Measurements from ENCODE around the gene PHAX.
"Not testable (repeated sequence)": the region's sequence is repeated elsewhere in the genome, so short reads cannot be mapped to it uniquely, and the experiment has no call there.

The PHAX gene

DNA sequence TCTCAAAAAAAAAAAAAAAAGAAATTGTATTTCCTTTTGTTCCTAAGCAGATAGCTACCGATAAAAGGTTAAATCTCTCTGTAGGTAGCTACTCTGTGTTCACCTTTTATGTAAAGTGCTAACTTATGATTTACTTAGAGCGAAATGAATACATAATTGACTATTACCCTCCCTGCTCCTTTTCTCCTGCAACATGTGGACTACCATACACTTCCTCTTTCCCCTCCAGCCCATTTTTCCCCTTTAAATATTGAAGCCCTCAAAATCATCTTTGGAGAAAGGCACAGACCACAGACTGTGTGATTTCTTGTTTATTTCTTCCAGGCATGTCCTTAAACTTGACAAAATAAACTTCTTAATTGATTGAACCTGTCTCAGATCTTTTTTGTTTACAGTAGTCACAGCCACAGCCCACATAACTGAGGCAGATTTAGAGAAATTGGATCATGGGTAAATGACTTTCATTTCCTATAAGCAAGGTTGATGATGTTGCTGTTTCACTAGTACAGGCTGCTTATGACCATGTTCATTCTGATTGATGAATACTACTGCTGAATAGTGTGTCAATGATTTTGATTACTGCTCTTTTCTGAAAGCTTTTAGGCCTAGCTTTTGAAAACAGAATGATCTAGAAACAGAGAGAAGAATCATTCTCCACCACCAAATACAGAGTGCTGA, 59.2 kb downstream of the PHAX start:
- no peak for DNase-seq

DNA sequence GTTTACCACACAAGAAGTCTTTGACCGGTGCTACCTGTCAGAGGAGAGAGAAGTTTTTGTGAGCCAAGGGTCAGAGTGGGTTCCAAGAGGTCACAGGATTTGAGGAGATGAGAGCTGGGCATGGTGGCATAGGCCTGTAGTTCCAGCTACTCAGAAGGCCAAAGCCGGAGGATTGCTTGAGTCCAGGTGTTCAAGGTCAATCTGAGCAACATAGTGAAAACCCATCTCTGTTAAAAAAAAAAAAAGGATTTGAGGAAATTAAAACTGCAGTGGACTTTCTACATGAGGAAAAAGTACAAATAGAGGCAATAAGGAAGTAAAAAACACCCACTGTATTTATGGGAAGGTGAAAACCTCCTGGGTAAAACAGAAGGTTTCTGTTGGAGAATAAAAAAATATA, 63.8 kb downstream of the PHAX start:
- no peak for DNase-seq

DNA sequence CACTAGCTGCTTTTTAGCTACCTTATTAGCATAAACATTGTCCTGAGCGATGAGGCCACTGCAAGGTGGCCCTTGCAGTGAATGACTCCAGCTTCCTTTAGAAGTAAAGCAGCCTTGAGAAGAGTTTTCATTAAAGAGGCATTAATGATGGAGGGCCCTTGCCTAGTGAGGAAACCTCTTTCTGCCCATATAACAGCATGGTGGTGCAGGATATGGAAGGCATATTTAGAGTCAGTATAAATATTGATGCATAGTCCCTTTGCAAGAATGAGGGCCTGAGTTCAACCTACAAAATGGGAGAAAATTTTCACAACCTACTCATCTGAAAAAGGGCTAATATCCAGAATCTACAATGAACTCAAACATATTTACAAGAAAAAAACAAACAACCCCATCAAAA, 69.4 kb downstream of the PHAX start:
- not testable (repeated sequence) for DNase-seq

DNA sequence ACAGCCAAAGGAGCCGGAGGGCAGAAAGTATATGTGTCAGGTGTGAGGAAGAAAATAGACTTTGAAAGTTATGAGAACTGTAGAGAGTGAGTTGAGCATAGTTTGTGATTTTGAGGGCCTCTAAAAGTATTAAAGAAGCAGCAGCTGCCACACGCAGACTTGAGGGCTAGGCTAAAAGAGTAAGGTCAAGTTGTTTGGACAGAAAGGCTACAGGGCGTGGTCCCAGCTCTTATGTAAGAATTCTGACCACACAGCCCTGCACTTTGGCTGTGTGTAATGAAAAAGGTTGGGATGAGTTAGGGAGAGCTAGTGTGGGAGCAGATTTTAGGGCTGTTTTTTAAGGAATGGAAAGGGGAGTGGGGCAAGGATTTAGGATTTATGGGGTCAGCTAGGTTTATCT, 70.9 kb downstream of the PHAX start:
- not testable (repeated sequence) for DNase-seq

DNA sequence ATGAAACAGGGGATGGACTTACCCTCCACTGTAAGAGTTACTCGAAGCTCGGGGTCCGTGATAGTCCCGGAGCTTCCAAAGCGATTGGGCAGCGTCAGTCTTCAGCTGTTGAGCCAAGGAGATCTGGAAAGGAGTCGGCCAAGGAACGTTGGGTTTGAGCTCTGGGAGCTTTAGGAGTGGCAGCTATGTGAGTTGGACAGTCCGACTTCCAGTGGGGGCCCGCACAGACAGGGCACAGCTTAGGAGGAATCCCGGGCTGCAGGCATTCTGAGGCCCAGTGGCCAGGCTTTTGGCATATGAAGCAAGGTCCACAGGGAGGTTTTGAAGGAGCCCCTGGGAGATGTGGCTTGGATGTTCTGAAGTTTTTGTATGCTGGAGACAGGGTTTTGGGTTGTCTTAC, 72.7 kb downstream of the PHAX start:
- no peak for DNase-seq

DNA sequence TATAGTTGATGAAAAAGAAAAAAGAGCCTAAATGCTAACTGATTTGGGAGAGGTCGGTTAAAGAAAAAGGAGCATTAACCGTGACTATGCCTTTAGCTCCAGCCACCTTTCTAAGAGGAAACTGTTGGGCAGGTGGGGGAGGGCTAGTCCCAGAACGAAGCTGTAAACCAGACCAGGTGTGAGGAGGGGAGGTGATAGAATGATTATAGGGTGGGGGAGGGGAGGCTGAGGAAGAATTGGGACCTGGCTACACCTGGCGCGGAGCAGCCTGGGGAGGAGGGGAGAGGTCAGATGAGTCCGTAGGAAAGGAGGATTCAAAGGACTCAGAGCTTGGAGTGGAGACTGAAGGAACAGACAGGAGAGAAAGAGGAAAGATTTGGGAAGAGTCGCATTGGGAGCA, 73.4 kb downstream of the PHAX start:
- DNase-seq = no peak

DNA sequence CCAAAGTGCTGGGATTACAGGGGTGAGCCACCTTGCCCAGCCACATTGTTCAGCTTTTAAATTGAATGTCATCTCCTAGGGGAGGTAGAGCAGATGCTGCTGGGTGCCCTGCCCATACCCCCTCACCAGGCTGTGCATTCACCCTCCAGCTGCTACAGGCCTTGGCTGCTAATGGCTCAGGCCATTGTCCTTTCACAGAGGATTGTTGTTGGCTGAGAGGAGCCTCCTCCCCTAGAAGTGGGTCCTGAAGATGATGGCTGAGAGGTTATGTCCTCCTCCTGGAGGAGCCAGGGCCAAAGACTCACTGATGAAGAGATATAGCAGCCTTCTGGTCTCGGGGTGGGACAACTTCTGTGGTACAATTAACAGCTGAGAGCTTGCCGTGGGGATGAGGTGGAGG, 74.6 kb downstream of the PHAX start:
- DNase-seq = no peak

DNA sequence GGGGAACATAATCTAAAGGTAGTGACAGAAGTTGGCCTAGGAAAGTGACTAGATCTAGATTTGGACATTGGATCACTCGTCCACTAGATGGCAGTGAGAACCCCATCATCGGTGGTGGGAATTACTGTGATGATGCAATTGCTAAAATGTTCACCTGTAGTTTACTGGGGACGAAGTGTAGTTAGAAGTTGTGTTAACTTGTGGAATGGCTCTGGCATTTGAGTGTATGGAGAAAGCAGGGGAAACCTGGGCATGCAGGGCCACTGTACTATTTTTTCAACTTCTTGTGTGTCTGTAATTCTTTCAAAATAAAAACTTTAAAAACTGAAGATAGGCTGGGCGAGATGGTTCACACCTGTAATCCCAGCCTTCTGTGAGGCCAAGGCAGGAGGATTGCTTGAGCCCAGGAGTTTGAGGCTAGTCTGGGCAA, 75.5 kb downstream of the PHAX start:
- peak; percentile 65 for DNase-seq
